Nephron (organoid): ENCODE data around the gene ALOXE3.
A peak's percentile ranks its signal among the peaks of the same experiment; 100 is the strongest.

ENCODE experiments used
- H3K27ac Mint-ChIP-seq, 3 experiments: 2 replicates each; pipeline ENCODE4 v1.8.0; 2020; ENCODE audit warnings: mixed read lengths in 3 of 3, mild to moderate bottlenecking in 2 of 3, moderate library complexity in 1 of 3
- H3K27me3 Mint-ChIP-seq: 2 replicates; pipeline ENCODE4 v1.8.0; 2021; ENCODE audit warnings: low read depth, mild to moderate bottlenecking, moderate library complexity, mixed read lengths
- H3K36me3 Mint-ChIP-seq: 2 replicates; pipeline ENCODE4 v1.8.0; 2020; ENCODE audit warnings: low read depth, mixed read lengths
- H3K4me1 Mint-ChIP-seq: 2 replicates; pipeline ENCODE4 v1.8.0; 2020; ENCODE audit warnings: mixed read lengths
- H3K4me3 Mint-ChIP-seq, 3 experiments: 2 replicates each; pipeline ENCODE4 v1.8.0; 2020; ENCODE audit warnings: mild to moderate bottlenecking in 3 of 3, mixed read lengths in 3 of 3, moderate library complexity in 2 of 3
- H3K9me3 Mint-ChIP-seq: 2 replicates; pipeline ENCODE4 v1.8.0; 2020; ENCODE audit warnings: mixed read lengths
- TF ChIP-seq, protein P1 (sequence below), 3 experiments: fragments of 200-600 bp; sonication (generic); IDR thresholded peaks; one replicate each; pipeline ENCODE4 v1.5.0; 2021; ENCODE audit warnings: antibody characterized with exemption in 3 of 3; ENCODE audit not compliant: unreplicated experiment in 3 of 3

The ALOXE3 gene

DNA sequence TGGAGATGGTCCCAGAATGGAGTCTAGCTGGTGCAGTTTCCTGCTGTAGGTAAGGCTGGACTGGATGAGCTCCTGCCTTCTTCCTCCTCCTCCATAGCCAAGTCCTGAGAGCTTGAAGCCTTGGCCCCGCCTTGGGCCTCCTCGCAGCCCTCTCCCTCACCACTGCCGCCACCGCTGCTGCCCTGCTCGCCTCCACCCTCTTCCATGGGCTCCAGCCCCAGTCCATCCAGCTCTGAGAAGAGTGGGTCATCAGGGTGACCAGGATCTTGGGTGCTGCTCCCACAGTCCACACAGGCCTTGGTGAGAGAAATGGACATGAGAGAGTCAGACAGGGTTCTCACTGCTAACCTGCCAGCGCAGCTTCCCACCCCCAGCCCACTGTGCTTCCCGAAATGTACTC is 22.7 kb upstream of the ALOXE3 start:
- H3K36me3 Mint-ChIP-seq: peaks cover 26% of the 10 kb centered on the region
- peaks cover 4% of the 10 kb centered on the region for H3K27me3 Mint-ChIP-seq
- no peaks in the 10 kb centered on the region for H3K9me3 Mint-ChIP-seq
- TF ChIP-seq, protein P1, sequence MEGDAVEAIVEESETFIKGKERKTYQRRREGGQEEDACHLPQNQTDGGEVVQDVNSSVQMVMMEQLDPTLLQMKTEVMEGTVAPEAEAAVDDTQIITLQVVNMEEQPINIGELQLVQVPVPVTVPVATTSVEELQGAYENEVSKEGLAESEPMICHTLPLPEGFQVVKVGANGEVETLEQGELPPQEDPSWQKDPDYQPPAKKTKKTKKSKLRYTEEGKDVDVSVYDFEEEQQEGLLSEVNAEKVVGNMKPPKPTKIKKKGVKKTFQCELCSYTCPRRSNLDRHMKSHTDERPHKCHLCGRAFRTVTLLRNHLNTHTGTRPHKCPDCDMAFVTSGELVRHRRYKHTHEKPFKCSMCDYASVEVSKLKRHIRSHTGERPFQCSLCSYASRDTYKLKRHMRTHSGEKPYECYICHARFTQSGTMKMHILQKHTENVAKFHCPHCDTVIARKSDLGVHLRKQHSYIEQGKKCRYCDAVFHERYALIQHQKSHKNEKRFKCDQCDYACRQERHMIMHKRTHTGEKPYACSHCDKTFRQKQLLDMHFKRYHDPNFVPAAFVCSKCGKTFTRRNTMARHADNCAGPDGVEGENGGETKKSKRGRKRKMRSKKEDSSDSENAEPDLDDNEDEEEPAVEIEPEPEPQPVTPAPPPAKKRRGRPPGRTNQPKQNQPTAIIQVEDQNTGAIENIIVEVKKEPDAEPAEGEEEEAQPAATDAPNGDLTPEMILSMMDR (IDR thresholded peaks at IDR 0.05; ENCODE audit: unreplicated experiment in 3 of 3): no peak
- peak overlapping the region in 1 of 3 experiments; percentile 40 for H3K27ac Mint-ChIP-seq
- H3K4me3 Mint-ChIP-seq: peak overlapping the region in 1 of 3 experiments; percentile 24
- no peaks in the 10 kb centered on the region for H3K4me1 Mint-ChIP-seq

DNA sequence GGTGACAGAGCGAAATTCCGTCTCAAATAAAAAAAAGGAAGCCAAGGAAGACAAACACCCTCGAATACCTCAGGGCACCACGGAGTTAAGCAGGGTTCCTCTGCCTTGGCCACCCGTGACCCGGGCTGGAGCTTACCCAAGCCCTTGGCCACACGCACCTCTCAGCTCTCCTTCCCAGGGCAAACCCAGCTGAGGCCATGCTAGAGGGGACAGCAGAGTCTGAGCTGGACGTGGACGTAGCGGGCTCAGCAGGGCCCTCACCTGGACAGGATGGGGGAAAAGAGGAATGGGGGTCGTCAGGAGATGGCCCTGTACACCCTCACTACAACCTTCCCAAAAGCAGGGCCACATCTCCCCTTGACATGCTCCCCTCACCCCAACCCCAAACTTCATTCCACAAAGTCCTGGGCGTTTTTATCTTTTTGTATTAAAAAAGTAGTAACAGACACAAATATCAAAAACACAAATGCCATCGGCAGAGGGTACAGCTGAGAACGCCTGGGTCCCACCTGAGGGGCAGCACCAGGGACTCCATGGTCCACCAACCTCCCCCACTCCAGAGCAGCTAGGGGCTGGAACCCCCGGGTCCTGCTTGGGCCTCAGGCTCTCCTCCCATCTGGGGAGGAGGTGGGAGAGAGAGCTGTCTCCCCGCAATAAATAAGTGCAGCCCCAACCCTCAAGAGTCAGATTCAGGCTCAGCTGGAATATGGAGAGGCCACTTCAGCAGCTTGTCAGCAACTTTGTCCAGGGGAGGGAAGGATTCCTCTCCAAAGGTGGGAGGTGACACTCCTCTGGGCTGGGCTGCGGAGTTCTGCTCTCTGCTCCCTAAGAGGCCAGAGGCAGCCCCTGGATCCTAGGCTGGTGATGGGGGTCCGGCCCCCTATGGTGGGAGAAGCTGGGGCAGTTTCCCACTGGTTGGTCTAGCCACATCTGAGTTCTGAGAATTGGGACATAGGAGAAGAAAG is 22.0 kb upstream of the ALOXE3 start:
- H3K9me3 Mint-ChIP-seq: no peaks in the 10 kb centered on the region
- no peak overlapping the region for H3K4me3 Mint-ChIP-seq
- no peaks in the 10 kb centered on the region for H3K4me1 Mint-ChIP-seq
- H3K27me3 Mint-ChIP-seq: peaks cover 4% of the 10 kb centered on the region
- H3K27ac Mint-ChIP-seq: no peak overlapping the region
- H3K36me3 Mint-ChIP-seq: peaks cover 24% of the 10 kb centered on the region
- TF ChIP-seq, protein P1 (IDR thresholded peaks at IDR 0.05; ENCODE audit: unreplicated experiment in 3 of 3): no peak

DNA sequence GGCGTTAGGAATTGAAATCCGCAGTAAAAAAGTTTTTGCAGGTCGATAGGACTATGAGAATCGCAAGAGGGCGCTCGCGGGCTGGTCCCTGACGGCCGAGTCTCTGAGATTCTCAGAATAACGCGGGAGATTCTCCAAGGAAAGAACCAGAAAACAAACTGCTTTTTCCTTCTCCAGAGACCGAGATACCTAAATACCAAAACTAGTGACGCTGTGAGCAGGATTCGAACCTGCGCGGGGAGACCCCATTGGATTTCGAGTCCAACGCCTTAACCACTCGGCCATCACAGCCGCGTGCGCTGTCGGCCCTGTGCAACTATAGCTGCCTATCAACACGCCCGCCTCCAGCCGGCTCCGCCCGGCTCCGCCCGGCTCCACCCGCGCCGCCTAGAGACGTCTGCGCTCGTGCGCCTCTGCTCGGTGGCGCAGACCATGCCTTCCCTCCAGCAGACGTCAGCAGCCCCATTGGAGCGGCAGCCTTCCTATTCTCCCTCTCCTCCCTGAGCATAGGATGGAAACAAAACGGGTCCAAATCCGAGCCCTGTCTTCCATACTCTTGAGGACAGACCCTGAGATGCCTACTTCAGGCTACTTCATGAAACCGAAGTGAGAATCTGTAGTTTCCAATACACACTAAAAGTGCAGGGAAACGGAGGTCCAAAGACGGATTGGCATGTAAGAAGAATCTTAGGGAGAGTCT is 20.5 kb upstream of the ALOXE3 start:
- Mint-ChIP-seq H3K27me3 (peaks cover 4% of the 10 kb centered on the region), H3K9me3 (no peaks in the 10 kb centered on the region), H3K4me1 (no peaks in the 10 kb centered on the region), H3K36me3 (peaks cover 19% of the 10 kb centered on the region), H3K27ac (no peak overlapping the region), H3K4me3 (no peak overlapping the region)
- TF ChIP-seq, protein P1 (IDR thresholded peaks at IDR 0.05; ENCODE audit: unreplicated experiment in 3 of 3): peak; percentile 87 to 92 (median 90)

DNA sequence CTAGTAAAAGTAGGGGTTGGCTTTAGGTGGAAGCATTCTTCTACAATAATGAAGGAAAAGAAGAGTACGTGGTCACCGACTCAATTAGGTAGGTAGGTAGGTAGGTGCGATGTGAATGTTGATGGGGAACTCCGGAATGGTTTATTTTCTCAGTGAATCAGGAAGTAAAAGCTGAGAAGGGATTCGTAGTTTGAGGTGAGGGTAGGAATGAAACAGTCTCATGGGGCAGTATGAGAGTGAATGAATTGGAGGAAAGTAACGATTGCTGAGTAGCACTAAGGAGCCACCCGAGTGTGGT is 20.0 kb upstream of the ALOXE3 start:
- Mint-ChIP-seq H3K4me3 (no peak overlapping the region), H3K4me1 (no peaks in the 10 kb centered on the region), H3K9me3 (no peaks in the 10 kb centered on the region), H3K27me3 (peaks cover 8% of the 10 kb centered on the region), H3K27ac (no peak overlapping the region), H3K36me3 (peaks cover 17% of the 10 kb centered on the region)
- TF ChIP-seq, protein P1 (IDR thresholded peaks at IDR 0.05; ENCODE audit: unreplicated experiment in 3 of 3): no peak

DNA sequence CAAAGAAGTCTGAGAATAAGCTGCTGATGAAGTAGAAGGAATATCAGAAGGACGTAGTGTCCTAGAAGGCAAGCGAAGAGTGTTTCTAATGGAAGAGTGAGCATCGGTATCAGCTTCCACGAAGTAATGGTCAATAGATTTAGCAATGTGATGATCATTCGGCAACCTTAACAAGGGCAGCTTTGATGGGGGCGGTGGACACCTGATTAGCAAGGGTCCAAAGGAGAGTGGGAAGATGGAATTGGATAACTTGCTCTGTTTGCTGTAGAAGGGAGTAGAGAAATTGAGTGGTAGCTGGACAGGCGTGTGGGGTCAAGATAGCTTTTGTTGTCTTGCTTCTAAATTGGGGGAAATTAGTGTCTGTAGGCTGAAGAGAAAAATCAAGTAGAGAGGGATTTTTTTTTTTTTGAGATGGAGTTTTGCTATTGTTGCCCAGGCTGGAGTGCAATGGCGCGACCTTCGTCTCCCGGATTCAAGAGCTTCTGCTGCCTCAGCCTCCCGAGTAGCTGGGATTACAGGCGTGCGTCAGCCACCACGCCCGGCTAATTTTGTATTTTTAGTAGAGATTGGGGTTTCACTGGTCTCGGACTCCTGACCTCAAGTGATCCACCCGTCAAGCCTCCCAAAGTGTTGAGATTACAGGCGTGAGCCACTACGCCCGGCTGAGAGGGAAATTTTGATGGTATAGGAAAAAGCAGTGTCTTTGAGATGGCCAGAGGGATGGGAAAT is 19.5 kb upstream of the ALOXE3 start:
- Mint-ChIP-seq H3K27ac (no peak overlapping the region), H3K36me3 (peaks cover 16% of the 10 kb centered on the region), H3K27me3 (peaks cover 11% of the 10 kb centered on the region), H3K4me3 (no peak overlapping the region), H3K9me3 (no peaks in the 10 kb centered on the region), H3K4me1 (no peaks in the 10 kb centered on the region)
- TF ChIP-seq, protein P1 (IDR thresholded peaks at IDR 0.05; ENCODE audit: unreplicated experiment in 3 of 3): no peak
